Fibroblast of villous mesenchyme (primary cell): ENCODE measurements around the gene CCR8. TPM values are rescaled to one million over a fixed set of nuclear protein-coding genes. Genes with fewer than 3 reads are reported as not detected.
"Not testable (repeated sequence)": the region's sequence is repeated elsewhere in the genome, so short reads cannot be mapped to it uniquely, and the experiment has no call there.

ENCODE experiments used
- DNase-seq: peaks from one replicate; pipeline ENCODE4 v3.0.0-alpha.2; 2010; ENCODE audit warnings: low read depth
- H3K4me3 ChIP-seq: 2 replicates; pipeline ENCODE4 v1.5.1; 2011; ENCODE audit warnings: low read depth, mild to moderate bottlenecking, low read length
- total RNA-seq: library from RNA; depleted of rRNA; stranded (reverse); fragments of >200 nt; gene quantifications from 2 replicates; pipeline ENCODE4 v1.2.3, GENCODE V29; 2012
- TF ChIP-seq, protein P1 (sequence below): IDR thresholded peaks from 2 replicates; pipeline ENCODE4 v1.5.1; 2012; ENCODE audit warnings: low read depth, mild to moderate bottlenecking, low read length; ENCODE audit not compliant: insufficient read depth

Gene CCR8
- total RNA-seq, 1 donor: not detected

DNA sequence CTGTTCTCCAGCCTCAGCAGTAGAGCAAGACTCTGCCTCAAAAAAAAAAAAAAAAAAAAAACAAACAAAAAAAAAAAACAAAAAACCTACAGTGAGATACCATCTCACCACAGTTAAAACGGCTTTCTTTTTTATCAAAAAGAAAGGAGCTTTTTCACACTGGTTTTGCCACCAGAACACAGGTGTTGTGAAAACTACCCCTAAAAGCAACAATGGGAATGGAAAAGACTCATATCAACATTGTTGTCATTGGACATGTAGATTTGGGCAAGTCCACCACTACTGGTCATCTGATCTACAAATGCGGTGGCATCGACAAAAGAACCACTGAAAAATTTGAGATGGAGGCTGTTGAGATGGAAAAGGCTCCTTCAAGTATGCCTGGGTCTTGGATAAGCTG, 28.8 kb downstream of the CCR8 start:
- TF ChIP-seq, protein P1, sequence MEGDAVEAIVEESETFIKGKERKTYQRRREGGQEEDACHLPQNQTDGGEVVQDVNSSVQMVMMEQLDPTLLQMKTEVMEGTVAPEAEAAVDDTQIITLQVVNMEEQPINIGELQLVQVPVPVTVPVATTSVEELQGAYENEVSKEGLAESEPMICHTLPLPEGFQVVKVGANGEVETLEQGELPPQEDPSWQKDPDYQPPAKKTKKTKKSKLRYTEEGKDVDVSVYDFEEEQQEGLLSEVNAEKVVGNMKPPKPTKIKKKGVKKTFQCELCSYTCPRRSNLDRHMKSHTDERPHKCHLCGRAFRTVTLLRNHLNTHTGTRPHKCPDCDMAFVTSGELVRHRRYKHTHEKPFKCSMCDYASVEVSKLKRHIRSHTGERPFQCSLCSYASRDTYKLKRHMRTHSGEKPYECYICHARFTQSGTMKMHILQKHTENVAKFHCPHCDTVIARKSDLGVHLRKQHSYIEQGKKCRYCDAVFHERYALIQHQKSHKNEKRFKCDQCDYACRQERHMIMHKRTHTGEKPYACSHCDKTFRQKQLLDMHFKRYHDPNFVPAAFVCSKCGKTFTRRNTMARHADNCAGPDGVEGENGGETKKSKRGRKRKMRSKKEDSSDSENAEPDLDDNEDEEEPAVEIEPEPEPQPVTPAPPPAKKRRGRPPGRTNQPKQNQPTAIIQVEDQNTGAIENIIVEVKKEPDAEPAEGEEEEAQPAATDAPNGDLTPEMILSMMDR: no peak
- DNase-seq: no peak
- H3K4me3 ChIP-seq: no peak overlapping the region

DNA sequence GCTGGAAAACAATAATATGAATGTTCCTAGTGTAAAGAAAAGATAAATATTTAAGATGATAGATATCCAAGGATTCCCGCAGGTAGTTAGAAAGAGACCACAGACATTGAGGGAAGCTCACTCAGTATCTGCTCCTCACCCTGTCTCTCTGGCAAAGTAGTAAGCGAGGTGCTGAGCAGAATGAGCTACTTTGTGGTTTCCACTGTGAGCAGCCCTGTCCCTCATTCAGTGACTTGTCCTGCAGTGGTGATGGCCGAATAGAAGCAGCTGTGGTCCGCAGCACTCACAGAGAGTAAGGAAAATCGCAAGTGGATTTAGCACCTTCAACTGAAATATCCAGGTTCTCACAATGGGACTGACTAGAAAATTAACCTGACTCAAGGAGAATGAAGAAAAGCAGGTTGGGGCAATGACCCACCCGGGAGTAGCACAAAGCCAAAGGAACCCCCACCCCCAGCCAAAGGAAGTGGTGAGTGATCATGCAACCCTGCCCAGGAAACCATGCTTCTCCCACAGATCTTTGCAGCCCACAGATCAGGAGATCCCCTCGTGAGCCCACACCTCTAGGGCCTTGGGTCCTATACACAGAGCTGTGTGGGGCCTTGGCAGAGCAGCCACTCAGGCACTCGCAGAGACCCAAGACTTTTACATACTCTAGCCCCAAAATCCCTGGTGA, 31.9 kb downstream of the CCR8 start:
- H3K4me3 ChIP-seq: no peak overlapping the region
- TF ChIP-seq, protein P1: no peak
- DNase-seq: no peak

DNA sequence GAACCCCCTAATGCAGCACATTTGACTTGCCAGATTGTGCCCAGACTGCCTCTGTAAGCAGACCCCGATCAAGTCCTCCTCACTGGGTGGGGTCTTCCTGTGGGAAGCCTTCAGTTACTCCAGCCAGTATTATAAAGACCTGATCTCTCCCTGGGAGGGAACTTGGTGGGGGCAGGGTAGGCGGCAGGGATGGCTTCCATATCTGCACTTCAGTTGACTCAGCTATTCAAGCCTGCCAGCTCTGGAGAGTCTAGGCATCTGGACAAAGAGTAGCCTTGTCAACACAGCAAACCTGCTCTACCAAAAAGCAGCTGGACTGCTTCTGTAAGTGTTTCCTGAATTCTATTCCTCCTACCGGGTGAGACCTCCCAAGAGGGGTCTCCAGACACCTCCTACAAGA, 32.7 kb downstream of the CCR8 start:
- no peak overlapping the region for H3K4me3 ChIP-seq
- no peak for DNase-seq
- TF ChIP-seq, protein P1: no peak

DNA sequence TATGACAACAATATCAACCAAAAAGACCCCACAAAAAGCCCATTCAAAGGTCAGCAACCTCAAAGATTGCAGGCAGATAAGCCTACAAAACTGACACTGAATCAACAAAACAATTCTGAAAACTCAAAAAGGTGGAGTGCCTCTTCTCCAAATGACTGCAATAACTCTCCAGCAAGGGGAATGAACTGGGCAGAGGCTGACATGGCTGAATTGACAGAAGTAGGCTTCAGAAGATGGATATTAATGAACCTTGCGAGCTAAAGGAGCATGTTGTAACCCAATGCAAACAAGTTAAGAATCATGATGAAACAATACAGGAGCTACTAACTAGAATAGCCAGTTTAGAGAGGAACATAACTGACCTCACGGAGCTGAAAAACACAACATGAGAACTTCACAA, 33.3 kb downstream of the CCR8 start:
- H3K4me3 ChIP-seq: no peak overlapping the region
- TF ChIP-seq, protein P1: no peak
- no peak for DNase-seq

DNA sequence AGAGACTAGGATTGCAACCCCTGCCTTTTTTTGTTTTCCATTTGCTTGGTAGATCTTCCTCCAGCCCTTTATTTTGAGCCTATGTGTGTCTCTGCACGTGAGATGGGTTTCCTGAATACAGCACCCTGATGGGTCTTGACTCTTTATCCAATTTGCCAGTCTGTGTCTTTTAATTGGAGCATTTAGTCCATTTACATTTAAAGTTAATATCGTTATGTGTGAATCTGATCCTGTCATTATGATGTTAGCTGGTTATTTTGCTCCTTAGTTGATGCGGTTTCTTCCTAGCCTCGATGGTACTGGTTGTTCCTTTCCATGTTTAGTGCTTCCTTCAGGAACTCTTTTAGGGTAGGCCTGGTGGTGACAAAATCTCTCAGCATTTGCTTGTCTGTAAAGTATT, 40.9 kb downstream of the CCR8 start:
- DNase-seq, H3K4me3 ChIP-seq: not testable (repeated sequence)

DNA sequence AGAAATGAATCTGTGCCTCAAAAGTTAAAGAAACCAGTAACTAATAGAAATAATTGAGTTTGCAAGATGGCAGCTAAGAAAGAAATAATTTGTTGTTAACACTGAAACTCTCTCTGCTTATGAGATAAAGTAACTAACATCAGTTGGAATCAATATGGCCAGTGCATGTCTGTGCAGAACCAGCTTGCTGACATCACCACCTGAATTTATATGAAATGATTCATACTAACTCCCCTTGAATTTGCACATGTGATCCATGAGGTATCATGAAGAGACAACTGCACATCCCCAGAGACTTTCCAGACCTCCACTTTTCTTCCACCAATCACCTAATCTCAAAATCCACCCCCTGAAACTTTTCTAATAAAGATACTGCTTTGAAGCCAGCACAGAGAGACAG, 43.3 kb downstream of the CCR8 start:
- no peak for DNase-seq
- TF ChIP-seq, protein P1: no peak
- H3K4me3 ChIP-seq: no peak overlapping the region

DNA sequence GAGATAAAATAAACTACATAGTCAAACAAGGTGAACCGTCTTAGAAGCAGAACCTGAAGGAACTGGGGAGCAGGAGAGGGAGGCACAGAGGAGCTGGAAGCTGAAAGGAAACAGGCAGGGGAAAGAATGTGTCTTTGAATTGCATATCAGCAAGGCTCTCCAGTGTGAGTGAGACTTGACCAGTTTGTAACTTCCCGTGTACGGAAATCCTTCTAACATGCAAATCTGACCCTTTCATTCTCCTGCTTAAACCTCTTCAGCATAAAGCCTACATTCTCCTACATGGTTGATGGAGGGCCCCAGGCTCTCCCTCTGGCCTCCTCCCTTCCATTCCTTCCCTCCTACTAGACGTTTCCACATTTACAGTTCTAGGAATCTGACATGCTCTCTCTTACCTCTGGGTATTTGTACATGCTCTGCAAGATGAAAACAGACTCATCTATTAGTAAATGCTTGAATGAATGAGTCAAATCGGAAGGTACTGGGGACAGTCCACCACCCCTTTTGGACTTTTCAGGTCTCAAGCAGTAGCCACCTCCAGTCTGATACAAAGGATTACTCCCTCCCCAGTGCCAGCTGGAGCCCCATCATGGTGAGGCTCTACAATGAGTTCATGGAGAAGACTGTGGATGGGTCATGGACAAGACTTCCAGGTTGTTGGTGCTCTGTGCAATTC, 47.6 kb downstream of the CCR8 start:
- H3K4me3 ChIP-seq: no peak overlapping the region
- no peak for DNase-seq
- TF ChIP-seq, protein P1: no peak
